Left ventricle myocardium inferior (tissue), 1 donor: ENCODE measurements around the gene GDF10. TPM values are rescaled to one million over a fixed set of nuclear protein-coding genes. Genes with fewer than 3 reads are reported as not detected.

Experiments
- DNase-seq: peaks from one replicate; pipeline ENCODE4 v3.0.0-alpha.2; 2020
- H3K27ac ChIP-seq: fragments of 200-600 bp; replicated peaks from 2 replicates; pipeline ENCODE4 v1.8.0; 2021
- H3K27me3 ChIP-seq: fragments of 200-600 bp; 2 replicates; pipeline ENCODE4 v1.8.0; 2021; ENCODE audit warnings: low read depth
- H3K36me3 ChIP-seq: fragments of 200-600 bp; 2 replicates; pipeline ENCODE4 v1.8.0; 2021
- H3K4me1 ChIP-seq: fragments of 200-600 bp; 2 replicates; pipeline ENCODE4 v1.8.0; 2021
- H3K4me3 ChIP-seq: fragments of 200-600 bp; 2 replicates; pipeline ENCODE4 v1.8.0; 2021; ENCODE audit warnings: mild to moderate bottlenecking, moderate library complexity
- H3K9me3 ChIP-seq: fragments of 200-600 bp; replicated peaks from 2 replicates; pipeline ENCODE4 v1.8.0; 2021
- intact Hi-C: fragments of 100-400 bp; cut with micrococcal nuclease; formaldehyde crosslinking; loops from one replicate; pipeline ENCODE4 v1.11.0; 2022
- total RNA-seq: library from RNA; stranded (reverse); fragmentation: NEBNext Ultra II Directional; extraction: Animal tissue kit (Norgen Biotek cat#: 25700); gene quantifications from one replicate; pipeline ENCODE4 v1.2.1, GENCODE V29; 2021
- TF ChIP-seq, protein P1 (sequence below): fragments of 200-600 bp; IDR thresholded peaks from 2 replicates; pipeline ENCODE4 v1.8.0; 2021; ENCODE audit warnings: antibody characterized with exemption, mild to moderate bottlenecking, borderline replicate concordance
- donor health status: DM: no; HTN: yes; CAD: no; lungs with severe emphysema.

Gene GDF10
- total RNA-seq, 1 donor from 2014 or later: 0.22 TPM

DNA sequence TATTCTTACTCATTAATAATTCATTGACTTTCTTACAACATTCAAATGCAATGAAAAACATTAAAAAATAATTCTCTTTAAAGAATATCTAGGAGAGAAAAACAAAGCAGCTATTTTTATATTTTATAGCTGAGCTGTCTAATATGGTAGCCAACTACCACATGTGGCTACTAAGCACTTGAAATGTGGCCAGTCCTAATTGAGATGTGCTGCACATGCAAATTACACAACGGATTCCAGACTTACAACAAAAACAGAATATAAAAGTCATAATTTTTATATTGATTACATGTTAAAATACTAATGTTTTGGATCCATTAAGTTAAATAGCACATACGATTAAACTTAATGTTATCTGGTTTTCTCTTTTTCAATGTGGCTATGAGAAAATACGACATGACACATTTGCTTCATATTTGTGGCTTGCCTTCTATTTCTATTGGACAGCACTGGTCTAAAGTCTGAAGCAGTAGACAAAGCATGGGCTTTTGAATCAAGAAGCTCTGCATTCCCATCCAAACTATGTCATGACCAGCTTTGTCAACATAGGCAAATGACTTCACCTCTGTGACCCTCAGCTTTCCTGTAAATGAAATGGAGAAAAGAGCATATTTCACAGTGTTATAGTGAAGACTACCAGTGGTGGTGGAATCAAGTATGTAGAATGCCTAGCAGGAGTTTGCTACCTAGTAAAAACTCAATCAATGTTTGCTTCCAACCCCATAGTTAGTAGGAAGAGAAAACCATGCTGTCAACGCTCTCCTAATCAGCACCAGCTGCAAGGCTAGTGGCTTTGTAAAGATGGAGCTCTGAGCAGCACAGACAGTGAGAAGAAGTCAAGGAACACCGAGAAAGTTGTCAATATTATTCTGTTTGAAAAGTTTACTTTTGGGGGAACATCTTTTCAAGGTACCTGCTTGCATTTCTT is 37.1 kb upstream of the GDF10 start:
- DNase-seq: no peak
- Histone ChIP-seq H3K4me3 (no peak overlapping the region), H3K36me3 (no peaks in the 10 kb centered on the region), H3K9me3 (no peaks in the 10 kb centered on the region), H3K27me3 (peaks cover 43% of the 10 kb centered on the region), H3K4me1 (peaks cover 6% of the 10 kb centered on the region), H3K27ac (no peak overlapping the region)
- TF ChIP-seq, protein P1, sequence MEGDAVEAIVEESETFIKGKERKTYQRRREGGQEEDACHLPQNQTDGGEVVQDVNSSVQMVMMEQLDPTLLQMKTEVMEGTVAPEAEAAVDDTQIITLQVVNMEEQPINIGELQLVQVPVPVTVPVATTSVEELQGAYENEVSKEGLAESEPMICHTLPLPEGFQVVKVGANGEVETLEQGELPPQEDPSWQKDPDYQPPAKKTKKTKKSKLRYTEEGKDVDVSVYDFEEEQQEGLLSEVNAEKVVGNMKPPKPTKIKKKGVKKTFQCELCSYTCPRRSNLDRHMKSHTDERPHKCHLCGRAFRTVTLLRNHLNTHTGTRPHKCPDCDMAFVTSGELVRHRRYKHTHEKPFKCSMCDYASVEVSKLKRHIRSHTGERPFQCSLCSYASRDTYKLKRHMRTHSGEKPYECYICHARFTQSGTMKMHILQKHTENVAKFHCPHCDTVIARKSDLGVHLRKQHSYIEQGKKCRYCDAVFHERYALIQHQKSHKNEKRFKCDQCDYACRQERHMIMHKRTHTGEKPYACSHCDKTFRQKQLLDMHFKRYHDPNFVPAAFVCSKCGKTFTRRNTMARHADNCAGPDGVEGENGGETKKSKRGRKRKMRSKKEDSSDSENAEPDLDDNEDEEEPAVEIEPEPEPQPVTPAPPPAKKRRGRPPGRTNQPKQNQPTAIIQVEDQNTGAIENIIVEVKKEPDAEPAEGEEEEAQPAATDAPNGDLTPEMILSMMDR: no peak
- intact Hi-C loops: no loop called here

DNA sequence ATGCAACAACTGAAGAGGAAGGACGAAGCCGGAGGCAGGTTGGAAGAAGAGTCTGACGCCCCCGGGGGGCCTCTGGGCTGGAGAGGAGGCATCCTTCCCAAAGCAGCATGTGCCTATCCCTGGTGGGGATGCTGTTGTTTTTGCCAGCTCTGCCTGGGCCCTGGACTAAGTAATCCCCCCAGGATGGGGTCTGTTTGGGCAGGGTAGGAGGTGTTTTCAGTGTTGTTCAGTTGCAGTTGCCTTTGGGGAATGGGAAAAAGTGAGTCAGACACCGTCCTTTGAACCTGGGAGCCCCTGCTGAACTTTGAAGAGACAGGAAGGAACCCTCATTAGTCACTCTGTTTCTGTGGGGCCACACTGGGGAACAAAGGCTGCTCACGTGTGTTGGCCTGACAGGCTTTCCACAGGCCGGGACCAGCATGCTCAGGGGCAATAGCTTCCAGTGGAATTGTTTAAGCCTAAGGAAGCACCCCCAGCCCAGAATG is 35.2 kb upstream of the GDF10 start:
- H3K9me3 ChIP-seq: no peaks in the 10 kb centered on the region
- H3K4me1 ChIP-seq: peaks cover 6% of the 10 kb centered on the region
- intact Hi-C loops: no loop called here
- no peak for DNase-seq
- H3K36me3 ChIP-seq: no peaks in the 10 kb centered on the region
- TF ChIP-seq, protein P1: no peak
- H3K27me3 ChIP-seq: peaks cover 29% of the 10 kb centered on the region
- H3K4me3 ChIP-seq: no peak overlapping the region
- no peak overlapping the region for H3K27ac ChIP-seq

DNA sequence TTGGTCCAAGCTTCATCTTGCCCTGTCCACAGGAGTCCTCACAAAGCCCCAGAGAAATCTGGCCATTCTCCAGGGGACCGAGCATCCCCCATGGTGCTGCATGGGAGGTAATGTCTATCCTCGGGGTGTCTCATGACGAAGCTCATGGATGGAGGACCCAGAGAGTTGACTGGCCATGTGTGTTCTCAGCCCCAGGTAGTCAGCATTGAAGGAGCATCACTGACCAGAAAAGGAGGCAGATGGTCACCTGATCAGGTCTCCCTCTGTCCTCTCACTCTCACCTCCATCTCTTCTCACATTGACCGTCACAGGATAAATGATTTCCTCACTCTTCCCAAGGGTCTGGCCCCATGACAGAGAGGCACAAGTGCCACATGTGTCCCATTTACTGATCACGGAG is 33.4 kb upstream of the GDF10 start:
- no peak overlapping the region for H3K4me3 ChIP-seq
- H3K27me3 ChIP-seq: peaks cover 24% of the 10 kb centered on the region
- TF ChIP-seq, protein P1: no peak
- no peaks in the 10 kb centered on the region for H3K36me3 ChIP-seq
- no peak overlapping the region for H3K27ac ChIP-seq
- intact Hi-C loops: no loop called here
- DNase-seq: no peak
- H3K9me3 ChIP-seq: no peaks in the 10 kb centered on the region
- no peaks in the 10 kb centered on the region for H3K4me1 ChIP-seq

DNA sequence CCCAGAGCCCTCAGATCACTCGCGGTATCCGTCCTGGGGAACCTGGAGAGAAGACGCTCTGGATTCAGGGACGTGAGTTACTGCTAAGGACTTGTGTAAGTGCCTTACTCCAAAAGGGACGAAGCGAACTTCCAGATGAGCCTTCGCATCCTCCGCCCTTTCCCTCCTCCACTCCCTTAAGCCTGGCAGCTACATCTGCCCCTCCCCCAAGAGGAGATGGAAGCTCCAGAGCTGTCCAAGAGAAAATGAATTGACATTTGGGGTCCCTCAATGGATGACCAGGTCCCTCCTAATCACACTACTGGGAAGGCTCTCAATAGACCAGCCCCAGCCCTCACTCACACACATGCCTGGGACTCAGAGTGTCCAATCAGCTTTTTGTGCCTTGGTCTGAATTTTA is 31.3 kb upstream of the GDF10 start:
- intact Hi-C loops: no loop called here

DNA sequence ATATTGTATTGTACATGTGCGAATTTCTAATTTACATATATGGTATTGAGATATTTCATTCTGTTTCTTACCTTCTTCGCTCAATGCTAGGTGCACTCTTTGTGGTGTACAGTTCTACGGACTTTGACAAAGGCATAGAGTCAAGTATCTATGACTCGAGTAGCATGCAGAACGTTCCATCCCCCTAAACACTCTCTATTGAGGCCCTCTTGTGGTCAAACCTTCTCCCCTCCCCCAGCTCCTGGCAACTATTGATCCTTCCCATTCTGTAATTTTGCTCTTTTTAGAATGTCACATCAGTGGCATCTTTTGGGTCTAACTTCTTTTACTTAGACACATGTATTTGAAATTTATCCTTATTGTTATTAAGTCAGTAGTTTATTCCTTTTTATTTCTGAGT is 30.7 kb upstream of the GDF10 start:
- no peak for DNase-seq

More for the DNA sequence above, 31.3 kb upstream of the GDF10 start:
- TF ChIP-seq, protein P1: no peak
- peaks cover 16% of the 10 kb centered on the region for H3K27me3 ChIP-seq
- H3K27ac ChIP-seq: no peak overlapping the region
- H3K4me1 ChIP-seq: no peaks in the 10 kb centered on the region
- no peaks in the 10 kb centered on the region for H3K36me3 ChIP-seq
- H3K4me3 ChIP-seq: no peak overlapping the region
- peaks cover 11% of the 10 kb centered on the region for H3K9me3 ChIP-seq
- DNase-seq: no peak

More for the DNA sequence above, 30.7 kb upstream of the GDF10 start:
- Histone ChIP-seq H3K9me3 (peaks cover 11% of the 10 kb centered on the region), H3K27me3 (peaks cover 10% of the 10 kb centered on the region), H3K27ac (no peak overlapping the region), H3K4me1 (no peaks in the 10 kb centered on the region), H3K36me3 (no peaks in the 10 kb centered on the region), H3K4me3 (no peak overlapping the region)
- intact Hi-C loops: no loop called here
- TF ChIP-seq, protein P1: peak; percentile 25
